NCI-H526 (cell line): ENCODE measurements around the gene BTRC.

Experiments used
- DNase-seq, 2 experiments: peaks; one replicate each; lab custom pipeline; 2025; lab: John Stamatoyannopoulos, UW

Gene BTRC

GRCh38 chr10:101535949-101536348 lies 182.0 kb downstream of the BTRC start:
- no peak for DNase-seq

GRCh38 chr10:101536800-101537199 lies 182.8 kb downstream of the BTRC start:
- peak in 1 of 2 experiments; percentile 26 for DNase-seq

- DNase-seq: no peak
Observed at GRCh38 chr10:101538446-101538845, 184.5 kb downstream of the BTRC start.

- no peak for DNase-seq
Observed at GRCh38 chr10:101545898-101546297, 191.9 kb downstream of the BTRC start.

DNA sequence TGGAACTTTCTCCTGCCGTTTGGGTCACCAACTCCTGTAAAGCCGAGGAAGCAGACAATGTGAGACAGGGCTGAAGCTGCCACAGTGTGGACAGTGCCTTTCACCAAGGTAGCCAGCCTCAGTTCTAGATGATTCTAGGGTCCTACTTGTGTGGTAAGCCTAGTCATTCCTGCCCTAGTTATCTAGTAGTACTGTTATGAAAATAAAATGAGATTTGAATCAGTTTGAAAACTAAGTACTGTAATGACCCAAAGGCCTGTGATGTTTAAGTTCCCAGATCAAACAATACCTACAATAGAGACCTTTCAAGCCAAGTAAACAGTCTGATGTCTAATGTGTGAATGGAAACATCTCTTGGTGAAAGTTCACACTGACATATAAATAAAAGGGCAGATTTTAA lies 197.0 kb downstream of the BTRC start:
- DNase-seq: no peak

DNA sequence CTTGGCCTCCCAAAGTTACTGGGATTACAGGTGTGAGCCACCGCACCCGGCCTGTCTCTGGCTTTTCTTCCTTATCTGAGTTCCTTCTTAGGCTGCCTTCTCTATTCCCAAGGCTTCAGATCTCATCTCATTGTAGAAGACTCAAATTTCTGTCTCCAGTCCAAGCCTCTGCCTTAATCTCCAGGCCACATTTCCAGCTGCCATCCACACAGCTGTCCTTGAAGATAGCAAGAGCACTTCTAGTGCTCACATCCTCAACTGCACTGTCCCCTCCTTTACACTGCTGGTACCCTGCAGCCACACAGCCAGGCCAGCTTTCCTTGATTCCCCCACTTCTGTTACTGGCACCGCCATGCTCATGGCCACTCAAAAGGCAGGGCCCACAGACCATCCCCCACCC lies 198.5 kb downstream of the BTRC start:
- DNase-seq: no peak

GRCh38 chr10:101557541-101557940 lies 203.6 kb downstream of the BTRC start:
- no peak for DNase-seq

GRCh38 chr10:101558204-101558603 lies 204.2 kb downstream of the BTRC start:
- peak in 1 of 2 experiments; percentile 25 for DNase-seq

- DNase-seq: no peak
Observed at GRCh38 chr10:101558671-101559595, 205.0 kb downstream of the BTRC start.

GRCh38 chr10:101559596-101560297 lies 205.8 kb downstream of the BTRC start:
- DNase-seq: no peak

DNA sequence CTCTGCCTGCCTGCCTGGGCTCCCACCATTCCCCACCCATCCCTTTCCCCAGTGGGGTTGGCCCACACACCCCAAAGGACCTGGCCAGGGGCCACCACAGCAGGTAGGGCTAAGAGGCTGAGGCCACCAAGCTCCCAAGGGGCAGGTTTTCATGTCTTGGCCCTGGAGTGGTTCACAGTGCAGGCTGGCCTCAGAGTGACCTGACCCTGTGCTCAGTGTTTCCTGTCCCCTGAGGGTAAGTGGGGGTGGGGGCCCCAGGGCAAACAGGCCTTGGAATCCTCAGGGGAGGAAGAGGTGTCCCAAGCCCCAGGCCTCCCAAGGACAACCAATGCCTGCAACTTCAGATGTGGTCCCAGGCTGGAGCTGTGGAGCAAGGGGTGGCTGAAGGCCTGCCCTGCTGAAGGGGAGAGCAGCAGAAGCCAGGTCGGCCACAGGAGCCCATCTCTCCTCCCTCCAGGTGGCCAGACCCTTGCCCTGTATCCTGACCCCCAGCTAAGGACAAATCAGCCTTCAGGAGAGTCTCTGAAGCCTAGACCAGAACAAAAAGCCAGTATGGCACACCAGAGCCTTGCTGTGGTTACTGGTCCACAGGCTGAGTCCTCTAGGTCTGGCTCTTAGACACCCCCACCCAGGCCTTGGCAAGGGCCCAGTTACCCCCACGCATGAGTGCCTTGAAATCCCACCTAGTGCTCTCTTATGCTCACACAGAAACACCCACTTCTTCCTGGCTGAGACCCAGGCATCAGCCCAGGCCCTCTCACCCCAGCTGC lies 206.5 kb downstream of the BTRC start:
- no peak for DNase-seq

GRCh38 chr10:101561068-101561915 lies 207.3 kb downstream of the BTRC start:
- no peak for DNase-seq

- no peak for DNase-seq
Observed at GRCh38 chr10:101562231-101562630, 208.3 kb downstream of the BTRC start.

DNA sequence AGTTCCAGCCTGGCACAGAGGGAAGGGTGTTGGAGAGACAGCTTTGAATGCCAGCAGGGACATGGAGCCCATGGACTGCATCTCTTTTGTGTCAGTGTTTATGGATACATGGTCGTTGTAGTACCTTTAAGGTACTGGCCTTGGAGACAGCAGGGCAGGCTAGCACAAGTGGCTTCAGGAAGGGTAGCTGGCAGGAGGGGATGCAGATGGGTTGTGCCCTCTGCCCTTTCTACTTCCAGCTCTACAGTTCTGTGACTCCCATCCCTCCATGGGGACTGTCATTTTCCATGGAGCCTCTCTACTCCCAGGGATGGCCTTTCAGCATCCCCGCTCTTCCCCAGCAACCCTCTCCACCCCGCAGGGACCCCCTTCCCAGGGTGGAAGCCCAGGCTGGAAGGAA lies 209.0 kb downstream of the BTRC start:
- no peak for DNase-seq

DNA sequence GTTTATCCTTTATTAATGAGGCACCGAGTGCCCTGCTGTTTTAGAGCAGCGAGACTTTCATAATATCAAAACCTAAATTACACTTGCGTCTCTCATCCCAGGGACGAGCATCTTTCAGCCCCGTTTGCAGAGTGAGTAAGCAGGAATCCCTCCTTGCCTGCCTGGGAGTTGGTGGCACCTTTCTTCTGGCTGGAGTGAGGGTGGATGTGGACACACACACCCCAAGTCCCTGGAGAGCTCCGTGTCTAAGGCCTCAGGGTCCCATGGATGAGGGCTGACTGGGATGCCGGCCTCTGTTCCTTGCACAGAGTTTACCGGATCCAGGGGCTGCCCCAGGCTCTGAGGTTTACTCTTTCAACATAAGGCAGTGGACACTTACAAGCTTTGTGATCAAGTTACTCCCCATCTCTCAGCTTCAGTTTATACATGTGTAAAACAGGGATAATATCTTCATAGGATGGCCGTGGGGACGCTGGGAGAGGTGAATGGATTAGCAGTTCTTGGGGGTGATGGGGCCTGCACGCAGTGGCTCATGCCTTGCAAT lies 209.6 kb downstream of the BTRC start:
- no peak for DNase-seq

GRCh38 chr10:101564490-101564991 lies 210.6 kb downstream of the BTRC start:
- DNase-seq: no peak

- DNase-seq: no peak
Observed at GRCh38 chr10:101565370-101565900, 211.5 kb downstream of the BTRC start.

GRCh38 chr10:101565936-101566332 lies 212.0 kb downstream of the BTRC start:
- DNase-seq: no peak

DNA sequence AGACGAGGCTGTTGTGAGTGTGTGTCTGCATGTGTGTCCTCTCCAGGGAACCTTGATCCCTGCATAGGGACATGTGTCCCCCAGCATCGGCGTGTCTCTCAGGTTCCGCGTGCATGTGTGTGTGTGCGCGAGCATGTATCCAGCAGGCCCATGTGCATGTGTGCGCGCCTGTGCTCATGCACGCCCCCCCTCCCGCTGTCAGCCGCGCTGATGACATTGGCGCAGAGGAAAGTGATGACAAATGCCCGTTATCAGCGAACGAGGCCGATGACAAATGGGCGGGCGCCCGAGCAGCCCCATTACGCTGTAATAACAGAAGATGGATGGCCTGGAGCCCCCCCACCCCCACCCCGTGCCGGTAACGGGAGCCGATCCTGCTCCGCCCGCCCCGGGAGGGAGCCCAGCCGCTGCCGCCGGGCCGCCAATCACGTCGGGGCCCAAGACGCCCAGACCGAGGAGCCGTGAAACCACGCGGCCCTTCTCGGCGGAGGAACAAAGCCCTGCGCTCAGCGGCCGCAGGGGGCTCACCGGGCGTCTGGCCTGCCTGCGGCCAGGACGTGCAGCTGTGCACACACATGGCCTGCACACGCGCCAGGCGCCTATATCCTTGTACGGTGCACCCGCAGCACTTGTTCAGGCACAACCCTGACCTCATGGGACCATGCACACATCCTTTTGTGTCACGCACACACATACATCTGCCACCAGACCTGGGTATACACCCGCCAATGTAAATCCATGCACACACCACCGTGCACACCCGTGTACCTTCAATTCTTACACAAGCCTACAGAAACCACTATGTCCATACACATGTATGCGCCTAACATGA lies 212.6 kb downstream of the BTRC start:
- DNase-seq: peak in 1 of 2 experiments; percentile 41
